ENCODE measurements around the gene HNRNPUL1. TPM values are rescaled to one million over a fixed set of nuclear protein-coding genes. Genes with fewer than 3 reads are reported as not detected.
"Not testable (repeated sequence)": the region's sequence is repeated elsewhere in the genome, so short reads cannot be mapped to it uniquely, and the experiment has no call there.

Gene HNRNPUL1
- total RNA-seq, 1 experiment from 2014 or later = 80.3 TPM

DNA sequence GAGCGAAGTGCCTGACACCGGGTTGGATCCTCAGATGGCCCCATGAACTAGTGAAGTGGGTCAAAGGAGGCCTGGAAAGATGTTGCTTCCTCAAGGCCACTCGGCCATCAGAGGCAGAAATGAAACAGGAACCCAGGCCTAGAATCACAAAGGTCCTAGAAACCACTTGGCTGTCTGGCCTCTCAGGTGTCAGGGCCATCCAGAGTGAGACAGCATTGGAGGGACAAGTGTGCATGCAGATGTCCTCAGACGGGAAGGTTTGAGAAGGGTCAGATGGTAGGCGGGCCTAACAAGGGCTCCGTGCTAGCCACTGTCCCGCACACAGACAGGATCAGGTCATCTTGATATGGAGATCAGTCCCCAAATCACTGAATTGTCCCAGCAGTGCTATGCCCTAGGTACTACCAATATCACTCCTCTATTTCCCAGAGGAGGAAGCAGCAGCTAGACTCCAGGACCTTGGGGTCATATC lies 60.1 kb downstream of the HNRNPUL1 start:
- no peak for DNase-seq (ENCODE audit: extremely low read depth, low read depth)

DNA sequence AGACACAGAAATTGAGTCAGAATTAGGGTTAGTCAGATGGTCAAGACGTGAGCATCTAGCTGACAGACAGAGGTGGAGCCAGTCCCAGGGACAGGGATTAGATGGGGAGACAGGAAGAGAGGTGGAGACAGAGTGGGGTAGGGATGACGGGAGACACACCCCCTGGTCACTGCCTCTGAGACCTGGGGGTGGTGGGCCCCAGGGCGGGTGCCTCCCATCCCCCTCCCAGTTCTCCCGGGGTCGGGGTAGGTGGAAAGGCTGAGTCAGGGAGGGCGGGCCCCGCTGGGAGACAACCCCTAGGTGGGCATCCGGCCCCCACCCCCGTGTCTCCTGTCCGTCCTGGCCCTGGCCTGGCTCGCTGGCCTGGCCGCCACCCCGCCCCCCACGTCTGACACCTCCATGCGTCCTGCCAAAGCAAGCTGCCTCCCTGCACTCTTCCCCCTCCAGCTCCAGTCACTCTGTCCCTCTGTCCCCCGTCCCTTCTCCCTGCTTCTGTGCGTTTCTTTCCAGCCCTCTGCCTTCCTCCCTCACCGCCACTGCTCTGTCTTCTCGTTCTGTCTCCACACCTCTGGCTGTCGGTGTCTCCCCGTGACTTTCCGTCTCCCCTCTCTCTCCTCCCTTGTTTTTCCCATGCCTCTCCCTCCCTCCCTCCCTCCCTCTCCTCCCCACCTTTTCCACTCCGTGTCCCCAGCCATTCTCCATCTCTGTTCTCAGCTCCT lies 60.9 kb downstream of the HNRNPUL1 start:
- DNase-seq (ENCODE audit: extremely low read depth, low read depth) = no peak

DNA sequence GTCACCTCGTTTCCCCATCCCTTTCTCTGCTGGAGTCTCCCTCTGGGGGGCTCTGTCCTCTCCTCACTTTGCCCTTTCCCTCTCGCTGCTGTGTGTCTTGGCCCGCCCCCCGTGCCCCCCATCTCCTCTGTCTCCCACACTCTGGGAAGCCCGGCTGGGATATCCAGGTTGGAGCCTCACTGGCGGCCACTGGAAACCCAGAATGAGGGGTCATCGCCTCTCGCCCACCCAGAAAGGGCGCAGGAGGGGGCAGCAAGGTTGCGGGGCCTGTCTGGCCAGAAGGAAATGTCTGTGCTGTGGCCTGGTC lies 61.4 kb downstream of the HNRNPUL1 start:
- no peak for DNase-seq (ENCODE audit: extremely low read depth, low read depth)

DNA sequence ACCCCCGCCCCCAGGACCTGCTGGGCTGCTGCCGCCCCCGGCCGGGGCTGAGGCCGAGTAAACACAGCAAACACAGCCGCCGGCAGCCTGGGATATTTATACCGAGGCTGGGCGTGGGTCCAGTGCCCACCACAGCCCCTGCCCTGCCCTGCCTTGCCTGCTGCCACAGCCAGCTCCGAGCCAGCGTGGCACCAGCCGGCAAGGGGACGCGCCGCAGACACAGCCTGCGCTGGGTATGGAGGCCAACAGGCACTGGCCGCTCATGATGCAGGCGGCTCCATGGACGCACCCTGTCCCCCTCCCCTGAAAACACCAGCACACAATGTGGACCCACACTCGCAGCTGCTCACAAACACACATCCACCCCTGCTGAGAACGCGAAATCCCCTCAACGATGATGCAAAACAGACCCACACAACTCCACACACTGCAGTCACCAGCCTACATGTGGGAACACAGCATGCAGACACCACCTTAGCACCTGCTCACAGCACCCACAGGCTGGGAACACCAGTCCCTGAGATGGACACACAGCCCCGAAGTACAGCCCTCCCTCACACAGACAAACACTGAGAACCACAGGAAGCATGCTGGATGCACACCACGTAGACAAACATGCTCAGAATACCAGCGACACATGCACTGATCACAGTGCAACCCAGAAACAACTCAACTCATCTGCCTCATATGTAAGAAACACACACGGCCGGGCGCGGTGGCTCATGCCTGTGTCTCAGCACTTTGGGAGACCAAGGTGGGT lies 62.0 kb downstream of the HNRNPUL1 start:
- no peak for DNase-seq (ENCODE audit: extremely low read depth, low read depth)

DNA sequence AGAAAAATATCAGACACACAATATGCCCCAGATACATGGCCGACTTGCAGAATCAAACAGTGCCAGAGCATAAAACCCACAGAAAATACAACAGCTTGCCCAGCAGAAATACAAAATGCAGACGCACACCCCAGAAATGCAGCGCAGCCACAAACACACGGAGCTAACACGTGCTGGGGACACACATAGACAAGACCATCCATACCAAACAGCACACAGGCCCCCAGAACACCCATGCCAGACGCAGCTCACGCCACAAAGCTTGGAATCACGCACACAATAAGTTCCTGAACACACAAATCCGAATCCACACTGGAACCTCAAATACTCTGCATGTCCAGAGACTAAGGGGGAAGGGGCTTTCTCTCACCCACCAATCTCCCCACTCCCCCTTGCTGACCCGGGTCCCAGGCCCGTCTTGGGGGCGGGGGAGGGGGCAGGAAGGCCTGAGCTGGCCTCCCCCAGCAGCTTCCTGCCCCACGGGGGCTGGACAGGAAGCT lies 63.0 kb downstream of the HNRNPUL1 start:
- DNase-seq (ENCODE audit: extremely low read depth, low read depth) = no peak

DNA sequence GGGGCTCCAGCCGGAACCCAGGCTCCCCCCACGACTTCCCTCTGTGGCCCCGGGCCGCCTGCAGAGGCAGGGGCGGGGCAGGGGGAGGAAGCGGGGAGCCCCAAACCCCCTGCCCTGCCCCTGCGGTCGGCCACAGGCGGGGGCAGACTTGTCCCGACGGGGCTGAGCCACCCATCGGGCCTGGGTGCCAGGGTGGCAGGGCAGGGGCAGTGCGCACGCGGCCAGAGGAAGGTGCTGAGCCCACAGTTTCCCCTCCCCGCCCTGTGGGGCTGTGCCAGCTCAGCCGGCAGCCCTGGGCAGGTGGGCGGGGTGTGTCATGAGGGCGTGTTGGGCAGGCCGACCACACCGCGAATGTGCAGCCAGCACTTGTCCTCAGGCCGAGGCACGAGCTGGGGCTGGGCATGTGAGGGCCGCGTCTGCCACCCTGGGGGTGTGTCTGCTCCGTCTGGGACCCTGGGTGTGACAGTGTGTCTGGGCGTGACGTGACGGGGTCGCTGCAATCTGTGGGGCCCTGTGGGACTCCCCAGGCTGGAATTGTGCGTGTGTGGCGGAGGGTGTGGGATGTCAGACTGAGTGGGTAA lies 63.5 kb downstream of the HNRNPUL1 start:
- DNase-seq (ENCODE audit: extremely low read depth, low read depth) = no peak

DNA sequence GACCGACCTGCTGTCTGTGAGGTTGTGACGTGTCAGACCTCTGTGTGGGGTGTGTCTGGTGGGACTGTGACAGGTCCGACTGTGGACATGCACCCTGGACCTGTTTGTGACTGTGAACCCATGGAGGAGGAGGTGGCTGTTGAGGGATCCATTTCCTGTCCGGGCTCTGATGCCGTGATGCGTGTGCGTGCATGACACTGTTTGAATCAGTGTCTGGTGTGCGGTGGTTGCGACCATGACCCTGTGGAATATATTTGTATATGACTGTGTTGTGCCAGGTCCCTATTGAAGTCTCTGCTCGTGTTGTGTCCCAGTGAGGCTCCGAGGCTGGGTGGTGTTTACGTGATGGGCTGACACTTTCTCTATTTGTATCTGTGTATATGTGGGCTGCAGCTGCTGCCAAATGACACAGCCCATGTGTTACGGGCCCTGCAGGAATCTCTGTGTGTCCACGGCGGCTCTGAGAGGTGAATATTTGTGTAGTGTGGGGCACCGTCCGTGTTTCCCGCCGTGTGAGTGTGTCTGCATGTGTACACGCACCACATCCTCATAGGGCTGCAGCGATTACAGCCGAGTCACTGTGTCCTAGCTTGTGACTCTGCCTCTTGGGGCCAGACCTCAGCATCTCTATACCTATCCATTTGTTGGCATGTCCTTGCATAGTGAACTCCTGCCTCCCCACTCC lies 64.1 kb downstream of the HNRNPUL1 start:
- no peak for DNase-seq (ENCODE audit: extremely low read depth, low read depth)

DNA sequence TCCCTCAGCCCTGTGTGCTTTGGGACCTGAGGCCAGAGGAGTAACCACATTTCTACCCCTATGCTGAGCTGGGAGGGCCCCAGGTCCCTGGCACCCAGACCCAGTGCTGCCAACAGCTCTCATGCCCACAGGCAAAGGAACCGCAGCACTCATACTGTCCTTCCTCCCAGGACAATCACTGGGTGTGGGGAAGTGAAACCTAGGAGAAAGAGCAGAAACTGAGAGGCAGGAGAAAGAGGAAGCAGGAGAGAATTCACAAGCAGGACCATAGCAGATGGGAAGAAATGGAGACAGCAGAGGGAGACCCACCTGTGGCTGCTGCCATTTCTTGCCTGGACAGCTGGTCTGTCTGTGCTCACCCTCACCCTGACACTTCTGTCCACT lies 64.7 kb downstream of the HNRNPUL1 start:
- DNase-seq (ENCODE audit: extremely low read depth, low read depth) = no peak

DNA sequence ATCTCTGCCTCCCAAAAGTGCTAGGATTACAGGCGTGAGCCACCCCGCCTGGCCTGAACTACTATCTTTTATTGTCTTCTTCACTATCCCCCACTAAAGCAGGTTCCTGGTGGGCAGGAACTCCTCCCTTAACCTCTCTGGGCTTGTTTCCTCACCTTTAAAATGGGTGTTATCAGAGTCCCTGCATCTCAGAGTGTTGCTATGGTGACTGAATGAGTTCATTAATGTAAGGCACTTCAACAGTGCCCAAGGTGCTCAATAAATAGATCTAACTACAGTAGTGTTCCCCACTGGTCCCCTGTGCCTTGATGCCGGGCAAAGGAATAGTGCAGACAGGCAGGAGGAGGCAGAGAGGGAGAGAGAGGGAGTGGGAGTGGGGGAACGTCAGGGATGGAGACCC lies 66.3 kb downstream of the HNRNPUL1 start:
- no peak for DNase-seq (ENCODE audit: extremely low read depth, low read depth)

DNA sequence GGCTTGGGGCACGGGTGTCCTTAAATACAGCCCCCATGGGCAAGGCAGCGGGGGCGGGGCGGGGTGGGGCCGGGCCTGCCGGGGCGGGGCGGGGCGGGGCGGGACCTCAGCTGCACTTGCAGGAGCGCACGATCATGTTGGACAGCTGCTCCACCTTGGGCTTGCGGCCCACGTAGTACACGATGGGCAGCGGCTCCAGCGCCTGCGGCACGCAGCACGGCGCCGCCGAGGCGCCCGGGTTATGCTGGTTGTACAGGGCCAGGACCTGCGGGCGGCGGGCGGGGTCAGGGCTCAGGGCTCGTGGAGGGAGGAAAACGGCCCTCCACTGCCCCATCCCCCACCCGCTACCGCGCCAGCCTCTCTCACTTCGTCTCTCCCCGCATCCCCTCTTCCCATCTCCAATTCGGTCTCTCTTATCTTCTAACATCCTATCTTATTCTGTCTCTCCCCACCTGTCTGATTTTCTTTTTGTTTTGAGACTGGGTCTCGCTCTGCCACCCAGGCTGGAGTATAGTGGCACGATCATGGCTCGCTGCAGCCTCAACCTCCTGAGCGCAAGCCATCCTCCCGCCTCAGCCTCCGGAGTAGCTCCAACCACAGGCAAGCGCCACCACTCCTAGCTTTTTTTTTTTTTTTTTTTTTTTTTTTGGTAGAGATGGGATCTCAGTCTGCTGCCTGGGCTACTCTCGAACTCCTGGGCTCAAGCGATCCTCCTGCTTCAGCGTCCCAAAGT lies 66.9 kb downstream of the HNRNPUL1 start:
- DNase-seq (ENCODE audit: extremely low read depth, low read depth) = no peak

DNA sequence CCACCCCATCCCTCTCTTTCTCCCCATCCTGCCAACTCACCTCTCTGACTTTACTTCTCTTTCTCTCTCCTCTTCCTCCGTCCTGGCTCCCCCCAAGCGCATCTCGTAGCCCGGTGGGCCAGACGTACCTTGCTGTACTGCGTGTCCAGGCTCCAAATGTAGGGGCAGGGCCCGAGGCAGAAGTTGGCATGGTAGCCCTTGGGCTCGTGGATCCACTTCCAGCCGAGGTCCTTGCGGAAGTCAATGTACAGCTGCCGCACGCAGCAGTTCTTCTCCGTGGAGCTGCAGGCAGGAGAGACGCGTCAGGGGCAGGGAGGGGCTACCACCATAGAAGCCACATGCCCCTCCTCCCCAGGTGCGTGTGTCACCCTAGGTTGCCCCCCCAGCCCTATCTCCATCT lies 67.8 kb downstream of the HNRNPUL1 start:
- no peak for DNase-seq (ENCODE audit: extremely low read depth, low read depth)

DNA sequence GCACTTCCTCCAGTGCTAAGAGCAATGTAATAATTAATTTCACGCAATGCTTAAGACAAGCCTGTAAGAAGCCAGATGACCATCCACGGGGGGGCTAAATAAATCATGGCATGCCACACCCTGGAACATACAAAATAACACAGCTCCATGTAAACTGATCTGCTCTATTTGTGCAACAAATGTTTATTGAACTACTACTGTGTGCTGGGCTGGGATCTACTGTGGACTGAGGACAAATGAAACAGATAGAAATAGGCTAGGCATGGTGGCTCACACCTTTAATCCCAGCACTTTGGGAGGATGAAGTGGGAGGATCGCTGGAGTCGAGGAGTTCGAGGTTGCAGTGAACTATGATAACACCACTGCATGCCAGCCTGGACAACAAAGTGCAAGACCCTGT lies 68.3 kb downstream of the HNRNPUL1 start:
- DNase-seq (ENCODE audit: extremely low read depth, low read depth) = no peak

DNA sequence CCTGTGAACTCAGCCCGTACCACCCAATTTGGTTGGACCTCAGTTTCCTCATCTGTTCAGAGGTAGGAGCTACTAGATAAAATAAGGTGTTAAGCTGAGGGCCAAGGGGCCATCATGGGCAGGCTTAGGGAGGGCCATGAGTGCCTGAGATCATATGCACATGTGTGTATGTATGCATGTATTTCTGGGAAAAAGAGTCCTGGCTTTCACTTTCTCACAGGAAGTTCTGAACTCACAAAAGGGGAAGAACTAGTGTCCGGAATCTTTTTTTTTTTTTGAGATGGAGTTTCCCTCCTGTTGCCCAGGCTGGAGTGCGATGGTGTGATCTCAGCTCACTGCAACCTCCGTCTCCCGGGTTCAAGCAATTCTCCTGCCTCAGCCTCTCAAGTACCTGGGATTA lies 70.6 kb downstream of the HNRNPUL1 start:
- no peak for DNase-seq (ENCODE audit: extremely low read depth, low read depth)

DNA sequence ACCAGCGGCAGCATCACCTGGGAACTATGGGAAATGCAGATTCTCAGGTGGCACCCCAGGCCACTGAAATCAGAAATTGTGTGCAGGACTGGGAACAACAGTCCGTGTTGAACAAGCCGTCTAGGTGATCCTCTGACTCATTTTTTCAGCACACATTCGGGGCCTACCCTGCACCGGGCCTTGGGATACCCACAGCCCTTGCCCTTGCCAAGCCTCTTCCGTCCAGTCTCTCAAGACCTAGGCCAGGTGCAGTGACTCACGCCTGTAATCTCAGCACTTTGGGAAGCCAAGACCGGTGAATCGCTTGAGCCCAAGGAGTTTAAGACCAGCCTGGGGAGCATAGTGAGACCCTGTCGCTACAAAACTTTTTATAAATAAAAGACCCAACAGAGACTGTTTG lies 71.3 kb downstream of the HNRNPUL1 start:
- no peak for DNase-seq (ENCODE audit: extremely low read depth, low read depth)

DNA sequence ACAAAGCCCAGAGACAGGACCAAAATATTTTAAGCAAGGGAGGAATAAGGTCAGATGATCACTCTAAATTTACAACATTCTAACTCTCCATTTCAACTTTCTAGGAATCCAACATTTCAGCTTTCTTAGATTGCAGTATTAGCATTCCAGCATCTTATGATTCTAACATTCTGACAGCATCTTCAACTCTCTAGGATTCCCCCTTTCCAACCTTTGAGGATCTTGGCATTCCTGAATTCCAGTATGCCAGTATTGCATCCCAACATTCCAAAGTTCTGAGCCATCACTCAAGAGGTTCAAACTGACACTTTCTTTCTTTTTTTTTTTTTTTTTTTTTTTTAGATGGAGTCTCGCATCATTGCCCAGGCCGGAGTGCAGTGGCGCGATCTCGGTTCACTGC lies 75.8 kb downstream of the HNRNPUL1 start:
- no peak for DNase-seq (ENCODE audit: extremely low read depth, low read depth)

DNA sequence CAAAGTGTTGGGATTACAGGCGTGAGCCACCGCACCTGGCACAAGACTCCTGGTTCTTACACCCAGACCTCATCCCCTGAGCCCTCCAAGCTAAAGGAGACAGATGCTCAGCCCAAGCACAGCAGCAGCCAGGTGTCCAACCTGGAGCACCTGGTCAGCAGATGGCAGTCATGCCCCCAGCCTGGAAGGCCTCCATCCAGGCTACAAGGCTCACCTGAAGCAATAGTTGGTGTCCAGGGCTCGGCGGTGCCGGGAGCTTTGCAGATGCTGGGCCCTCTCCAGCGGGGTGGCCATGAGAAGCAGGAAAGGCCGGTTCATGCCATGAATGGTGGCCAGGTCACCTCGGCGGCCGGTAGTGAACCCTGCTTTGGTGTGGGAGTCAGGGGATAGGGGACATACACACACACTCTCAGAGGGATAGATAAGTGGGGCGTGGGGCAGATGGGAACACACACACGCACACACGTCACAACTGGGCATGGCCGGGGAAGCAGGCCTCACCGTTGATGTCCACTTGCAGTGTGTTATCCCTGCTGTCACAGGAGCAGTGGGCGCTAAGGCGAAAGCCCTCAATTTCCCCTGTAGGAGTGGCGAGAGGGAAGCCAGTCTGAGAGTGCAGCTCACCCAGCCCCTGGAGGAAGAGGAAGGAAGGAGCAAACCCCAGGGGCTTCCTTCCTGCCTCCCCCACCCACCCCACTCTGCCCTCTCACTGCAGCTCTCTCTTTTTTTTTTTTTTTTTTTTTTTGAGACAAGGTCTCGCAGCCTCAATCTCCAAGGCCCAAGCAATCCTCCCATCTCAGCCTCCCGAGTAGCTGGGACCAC lies 77.7 kb downstream of the HNRNPUL1 start:
- DNase-seq (ENCODE audit: extremely low read depth, low read depth) = no peak

DNA sequence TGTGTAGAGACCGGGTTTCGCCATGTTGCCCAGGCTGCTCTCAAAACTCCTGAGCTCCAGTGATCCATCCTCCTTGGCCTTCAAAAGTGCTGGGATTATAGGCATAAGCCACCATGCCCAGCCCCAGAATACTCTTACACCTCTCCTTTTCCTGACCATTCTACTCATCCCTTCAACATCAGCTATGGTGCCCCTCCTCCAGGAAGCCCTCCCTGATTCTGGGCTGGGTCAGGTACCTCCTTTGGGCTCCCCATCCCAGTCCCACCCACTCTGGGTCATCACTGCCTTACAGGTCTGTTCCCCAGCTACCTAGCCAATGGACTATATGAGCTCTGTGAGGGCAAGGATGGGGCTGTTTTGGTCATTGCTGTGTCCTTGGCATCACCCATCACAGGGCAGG lies 80.0 kb downstream of the HNRNPUL1 start:
- DNase-seq (ENCODE audit: extremely low read depth, low read depth) = no peak

DNA sequence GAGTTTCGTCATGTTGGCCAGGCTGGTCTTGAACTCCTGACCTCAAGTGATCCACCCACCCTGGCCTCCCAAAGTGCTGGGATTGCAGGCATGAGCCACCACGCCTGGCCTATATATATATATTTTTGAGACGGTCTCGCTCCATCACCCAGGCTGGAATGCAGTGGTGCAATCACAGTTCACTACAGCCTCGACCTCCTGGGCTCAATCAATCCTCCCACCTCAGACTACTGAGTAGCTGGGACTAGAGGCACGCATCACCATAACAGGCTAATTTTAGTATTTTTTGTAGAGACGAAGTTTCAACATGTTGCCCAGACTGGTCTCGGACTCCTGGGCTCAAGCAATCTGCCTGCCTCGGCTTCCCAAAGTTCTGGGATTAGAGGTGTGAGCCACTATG lies 82.7 kb downstream of the HNRNPUL1 start:
- DNase-seq (ENCODE audit: extremely low read depth, low read depth) = not testable (repeated sequence)

DNA sequence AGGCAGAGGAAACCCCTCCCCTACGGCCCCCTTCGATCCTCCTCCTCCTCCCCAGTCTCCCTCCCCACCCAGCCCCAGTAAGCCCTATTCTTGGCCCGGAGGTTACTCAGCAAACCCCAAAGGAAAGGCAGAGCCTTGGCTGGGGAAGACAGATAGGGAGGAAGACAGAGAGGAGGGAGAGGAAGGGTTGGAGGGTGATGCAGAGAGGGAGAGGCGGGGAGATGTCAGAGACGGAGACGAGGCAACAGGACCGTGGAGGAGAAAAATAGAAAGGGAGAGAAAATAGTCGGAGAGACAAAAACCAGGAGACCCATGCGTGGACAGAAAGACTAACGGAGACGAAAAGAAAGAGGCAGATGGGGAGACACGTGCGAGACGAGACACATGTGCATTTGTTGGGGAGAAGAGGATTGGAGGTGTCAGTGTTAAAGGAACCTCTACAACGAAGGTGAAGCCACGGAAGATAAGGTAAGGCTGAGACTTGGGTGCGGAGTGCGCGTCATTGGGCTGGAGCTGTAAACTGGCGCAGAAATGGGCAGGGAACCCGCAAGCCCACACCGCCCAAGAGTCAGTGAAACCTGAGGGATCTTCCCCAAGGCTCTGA lies 86.7 kb downstream of the HNRNPUL1 start:
- no peak for DNase-seq (ENCODE audit: extremely low read depth, low read depth)
